B cell (primary cell): ENCODE results near the gene NKX6-2. TPM values are rescaled to one million over a fixed set of nuclear protein-coding genes. Genes with fewer than 3 reads are reported as not detected.

Source experiments
- ATAC-seq: fragments of 200-7000 bp; cut with Tn5 transposase; one replicate; pipeline ENCODE4 v1.10.0; 2021; ENCODE audit warnings: low read depth, mild to moderate bottlenecking, moderate number of reproducible peaks, moderate library complexity
- CTCF ChIA-PET: fragments of 350-600 bp; sonication (Branson Sonifier 250); formaldehyde crosslinking; loops from one replicate; lab custom pipeline; 2021; ENCODE audit warnings: antibody characterized with exemption, inconsistent platforms; lab: Charles Lee
- POLR2A ChIA-PET: fragments of 350-600 bp; sonication (Branson Sonifier 250); formaldehyde crosslinking; loops from one replicate; lab custom pipeline; 2021; ENCODE audit warnings: antibody characterized with exemption; lab: Charles Lee
- DNase-seq: peaks from one replicate; pipeline ENCODE4 v3.0.0; 2013
- H2AFZ ChIP-seq: 2 replicates; pipeline ENCODE4 v1.6.1; 2012; ENCODE audit warnings: mild to moderate bottlenecking, low read depth, low read length; ENCODE audit not compliant: insufficient read depth, poor library complexity, severe bottlenecking
- H3K27ac ChIP-seq, 2 donors: 1 replicate in 1 of 2; 2 replicates in 1 of 2; pipeline ENCODE4 v1.5.1; 2012 to 2013; ENCODE audit warnings: low read length in 2 of 2, mild to moderate bottlenecking in 2 of 2, moderate library complexity in 1 of 2
- H3K27me3 ChIP-seq, 4 experiments: fragments of 200-600 bp in 1 of 4; sonication (generic) in 1 of 4; replicated peaks in 1 of 4; 1 replicate in 2 of 4; 2 replicates in 2 of 4; pipeline versions ENCODE4 v1.6.1 to v1.7.0; 2013 to 2016; ENCODE audit warnings: low read length in 3 of 4, mild to moderate bottlenecking in 2 of 4, mixed read lengths in 1 of 4, moderate library complexity in 1 of 4; ENCODE audit not compliant: insufficient read depth in 4 of 4, control insufficient read depth in 3 of 4; ENCODE audit errors: control extremely low read depth in 1 of 4
- H3K36me3 ChIP-seq, 2 experiments: replicated peaks in 1 of 2; 1 replicate in 1 of 2; 2 replicates in 1 of 2; pipeline versions ENCODE4 v1.6.1 to v1.7.1; 2013; ENCODE audit warnings: low read length in 1 of 2; ENCODE audit not compliant: insufficient read depth in 2 of 2, control insufficient read depth in 1 of 2; ENCODE audit errors: control extremely low read depth in 1 of 2, extremely low read depth in 1 of 2
- H3K4me1 ChIP-seq, 2 donors: fragments of 200-600 bp in 1 of 2; sonication (generic) in 1 of 2; 1 replicate in 1 of 2; 2 replicates in 1 of 2; pipeline versions ENCODE4 v1.5.1 to v1.6.1; 2013 to 2017; ENCODE audit warnings: low read length in 2 of 2; ENCODE audit not compliant: control insufficient read depth in 2 of 2, insufficient read depth in 2 of 2
- H3K4me2 ChIP-seq: replicated peaks from 2 replicates; pipeline ENCODE3; 2012; ENCODE audit warnings: mild to moderate bottlenecking, low read depth, low read length; ENCODE audit not compliant: poor library complexity, severe bottlenecking
- H3K4me3 ChIP-seq, 5 experiments: fragments of 200-600 bp in 1 of 5; sonication (generic) in 1 of 5; 1 replicate in 3 of 5; 2 replicates in 2 of 5; pipeline versions ENCODE4 v1.5.1 to v1.7.0; 2011 to 2016; ENCODE audit warnings: low read length in 4 of 5, mild to moderate bottlenecking in 4 of 5, low read depth in 2 of 5, control low read depth in 1 of 5, moderate library complexity in 1 of 5; ENCODE audit not compliant: insufficient read depth in 1 of 5; ENCODE audit errors: control extremely low read depth in 1 of 5, extremely low read depth in 1 of 5
- H3K79me2 ChIP-seq: fragments of 200-600 bp; sonication (generic); one replicate; pipeline ENCODE4 v1.6.0; 2016; ENCODE audit warnings: low read length; ENCODE audit not compliant: control insufficient read depth, insufficient read depth
- H3K9ac ChIP-seq: fragments of 200-600 bp; sonication (generic); 2 replicates; pipeline ENCODE4 v1.6.1; 2017; ENCODE audit warnings: mild to moderate bottlenecking, low read length, moderate library complexity
- H3K9me3 ChIP-seq, 3 donors: one replicate each; pipeline versions ENCODE4 v1.6.1 to v1.7.1; 2013; ENCODE audit warnings: low read length in 2 of 3; ENCODE audit not compliant: control insufficient read depth in 2 of 3, insufficient read depth in 1 of 3; ENCODE audit errors: control extremely low read depth in 1 of 3
- H4K20me1 ChIP-seq: 2 replicates; pipeline ENCODE4 v1.6.0; 2012; ENCODE audit warnings: mild to moderate bottlenecking, low read length; ENCODE audit not compliant: insufficient read depth, control insufficient read depth, poor library complexity, severe bottlenecking
- H3K27ac Mint-ChIP-seq: one replicate; pipeline ENCODE4 v1.8.0; 2021; ENCODE audit warnings: mixed read lengths
- H3K27me3 Mint-ChIP-seq: one replicate; pipeline ENCODE4 v1.8.0; 2021; ENCODE audit warnings: mixed read lengths
- H3K4me1 Mint-ChIP-seq: one replicate; pipeline ENCODE4 v1.8.0; 2021; ENCODE audit warnings: mixed read lengths
- H3K4me3 Mint-ChIP-seq: one replicate; pipeline ENCODE4 v1.8.0; 2021; ENCODE audit warnings: mixed read lengths
- H3K9me3 Mint-ChIP-seq: one replicate; pipeline ENCODE4 v1.8.0; 2022; ENCODE audit warnings: mixed read lengths; ENCODE audit not compliant: insufficient read depth
- EZH2 ChIP-seq: IDR thresholded peaks from 2 replicates; pipeline ENCODE4 v1.6.1; 2012; ENCODE audit warnings: borderline replicate concordance, low read depth, mild to moderate bottlenecking, moderate library complexity, low read length; ENCODE audit not compliant: insufficient read depth, poor library complexity, severe bottlenecking
- WGBS: methylation state at CpG from one replicate; pipeline ENCODE4 v1.1.5; 2013; ENCODE audit warnings: missing lambda C conversion rate; ENCODE audit not compliant: insufficient coverage; 5-methylcytosine and 5-hydroxymethylcytosine counted together
- intact Hi-C: fragments of 100-400 bp; cut with micrococcal nuclease; formaldehyde crosslinking; loops from one replicate; pipeline ENCODE4 v1.10.0; 2022
- polyA plus RNA-seq: library from polyadenylated mRNA; depleted of rRNA; stranded (reverse); fragments of >200 nt; gene quantifications from 2 replicates; pipeline ENCODE4 v1.2.3, GENCODE V29; 2012
- total RNA-seq, 2 donors: library from RNA; stranded (reverse); fragments of 120-200 nt in 1 of 2; gene quantifications; 1 replicate in 1 of 2; 2 replicates in 1 of 2; pipeline versions ENCODE4 v1.2.3 to v1.2.4, GENCODE V29; 2013 to 2022
- TF ChIP-seq, protein P1 (sequence below): fragments of 200-600 bp; IDR thresholded peaks from one replicate; pipeline ENCODE4 v1.8.0; 2022; ENCODE audit warnings: antibody characterized with exemption, mild to moderate bottlenecking

The NKX6-2 gene
- total and polyA plus RNA-seq, 2 donors (not counting 1 experiment from before 2014, with no cell fraction given): not detected

DNA sequence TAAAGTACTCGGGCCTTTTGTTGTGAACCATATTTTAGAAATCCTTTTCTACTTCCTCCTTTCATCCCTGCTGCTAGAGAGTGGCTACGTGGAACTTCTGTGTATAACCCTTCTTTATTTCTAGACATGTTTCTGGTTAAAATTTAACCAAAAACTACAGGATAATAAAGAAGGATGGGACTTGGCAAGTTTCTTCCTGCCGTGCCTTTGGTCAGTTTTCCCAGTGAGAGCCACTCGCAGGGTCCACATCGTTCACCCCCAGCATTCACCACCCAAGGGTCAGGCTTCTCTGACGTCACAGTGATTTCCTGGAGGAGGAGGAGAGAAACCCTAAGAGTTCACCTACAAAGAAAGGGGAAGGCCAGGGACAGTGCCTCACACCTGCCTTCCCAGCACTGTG lies 45.4 kb downstream of the NKX6-2 start:
- no peak overlapping the region for H3K4me3 Mint-ChIP-seq
- H3K9ac ChIP-seq: no peak overlapping the region
- no peaks in the 10 kb centered on the region for H3K9me3 ChIP-seq
- no peak overlapping the region for H3K27ac Mint-ChIP-seq
- no peak overlapping the region for H3K4me3 ChIP-seq
- no peak overlapping the region for H3K4me2 ChIP-seq
- H3K27ac ChIP-seq: no peak overlapping the region
- no peak for DNase-seq
- ChIA-PET POLR2A (no interaction called here), CTCF (no interaction called here)
- no peaks in the 10 kb centered on the region for H3K27me3 ChIP-seq
- TF ChIP-seq, protein P1, sequence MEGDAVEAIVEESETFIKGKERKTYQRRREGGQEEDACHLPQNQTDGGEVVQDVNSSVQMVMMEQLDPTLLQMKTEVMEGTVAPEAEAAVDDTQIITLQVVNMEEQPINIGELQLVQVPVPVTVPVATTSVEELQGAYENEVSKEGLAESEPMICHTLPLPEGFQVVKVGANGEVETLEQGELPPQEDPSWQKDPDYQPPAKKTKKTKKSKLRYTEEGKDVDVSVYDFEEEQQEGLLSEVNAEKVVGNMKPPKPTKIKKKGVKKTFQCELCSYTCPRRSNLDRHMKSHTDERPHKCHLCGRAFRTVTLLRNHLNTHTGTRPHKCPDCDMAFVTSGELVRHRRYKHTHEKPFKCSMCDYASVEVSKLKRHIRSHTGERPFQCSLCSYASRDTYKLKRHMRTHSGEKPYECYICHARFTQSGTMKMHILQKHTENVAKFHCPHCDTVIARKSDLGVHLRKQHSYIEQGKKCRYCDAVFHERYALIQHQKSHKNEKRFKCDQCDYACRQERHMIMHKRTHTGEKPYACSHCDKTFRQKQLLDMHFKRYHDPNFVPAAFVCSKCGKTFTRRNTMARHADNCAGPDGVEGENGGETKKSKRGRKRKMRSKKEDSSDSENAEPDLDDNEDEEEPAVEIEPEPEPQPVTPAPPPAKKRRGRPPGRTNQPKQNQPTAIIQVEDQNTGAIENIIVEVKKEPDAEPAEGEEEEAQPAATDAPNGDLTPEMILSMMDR: no peak
- TF ChIP-seq EZH2: no peak
- intact Hi-C loops: no loop called here
- no peaks in the 10 kb centered on the region for H3K9me3 Mint-ChIP-seq
- no peaks in the 10 kb centered on the region for H3K79me2 ChIP-seq
- peaks cover 17% of the 10 kb centered on the region for H4K20me1 ChIP-seq
- no peak overlapping the region for H2AFZ ChIP-seq
- no peaks in the 10 kb centered on the region for H3K4me1 ChIP-seq
- WGBS: 40% methylated on average over 1 of the region's 6 CpGs
- no peaks in the 10 kb centered on the region for H3K36me3 ChIP-seq
- H3K4me1 Mint-ChIP-seq: no peaks in the 10 kb centered on the region
- no peak for ATAC-seq
- no peaks in the 10 kb centered on the region for H3K27me3 Mint-ChIP-seq

DNA sequence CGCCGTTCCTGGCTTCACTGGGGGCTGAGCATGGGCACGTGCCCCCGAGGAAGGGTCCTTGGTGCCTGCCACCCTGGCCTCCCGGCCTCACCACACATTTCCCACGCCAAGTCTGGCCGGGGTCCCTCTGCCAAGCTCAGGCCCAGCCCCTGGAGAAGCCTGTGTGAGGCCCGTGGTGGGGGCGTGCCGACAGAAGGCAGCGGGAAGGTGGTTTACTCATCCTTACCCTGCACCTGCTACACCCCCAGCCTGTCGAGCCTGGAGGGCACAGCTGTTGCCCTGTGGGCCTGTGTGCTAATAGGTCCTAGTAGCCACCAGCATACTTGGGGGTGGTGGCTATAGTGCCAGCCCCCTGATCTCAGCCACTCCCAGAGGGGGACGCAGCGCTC lies 46.7 kb downstream of the NKX6-2 start:
- WGBS: 94% methylated on average over 10 of the region's 14 CpGs
- Histone ChIP-seq H3K4me1 (no peaks in the 10 kb centered on the region), H3K4me2 (no peak overlapping the region), H2AFZ (no peak overlapping the region), H3K79me2 (no peaks in the 10 kb centered on the region), H3K9ac (no peak overlapping the region), H3K4me3 (no peak overlapping the region), H3K9me3 (no peaks in the 10 kb centered on the region), H3K27ac (no peak overlapping the region), H3K36me3 (no peaks in the 10 kb centered on the region), H3K27me3 (no peaks in the 10 kb centered on the region), H4K20me1 (peaks cover 9% of the 10 kb centered on the region)
- intact Hi-C loops: no loop called here
- H3K27ac Mint-ChIP-seq: no peak overlapping the region
- no peaks in the 10 kb centered on the region for H3K9me3 Mint-ChIP-seq
- H3K4me1 Mint-ChIP-seq: no peaks in the 10 kb centered on the region
- ATAC-seq (no peak), DNase-seq (no peak)
- TF ChIP-seq, protein P1: no peak
- TF ChIP-seq EZH2: no peak
- no peak overlapping the region for H3K4me3 Mint-ChIP-seq
- CTCF ChIA-PET: no interaction called here
- no peaks in the 10 kb centered on the region for H3K27me3 Mint-ChIP-seq
- POLR2A ChIA-PET: no interaction called here
